Neural cell (in vitro differentiated cells): Measurements from ENCODE around the gene TTR. TPM values are rescaled to one million over a fixed set of nuclear protein-coding genes. Genes with fewer than 3 reads are reported as not detected.

Experiments
- H2AFZ ChIP-seq: fragments of 200-600, 300-800 bp; sonication (generic), shearing (Covaris generic); 2 replicates; pipeline ENCODE4 v1.6.0; 2014; ENCODE audit warnings: low read depth, mild to moderate bottlenecking, antibody characterized with exemption, low read length, moderate library complexity
- H3F3A ChIP-seq: fragments of 200-600 bp; shearing (Covaris generic); 2 replicates; pipeline ENCODE4 v1.6.1; 2016; ENCODE audit warnings: mild to moderate bottlenecking, moderate library complexity, mixed read lengths, antibody characterized with exemption, low read length; ENCODE audit not compliant: insufficient read depth, poor library complexity, severe bottlenecking
- H3K27ac ChIP-seq: fragments of 200-600, 300-800 bp; sonication (generic), shearing (Covaris generic); 2 replicates; pipeline ENCODE4 v1.5.1; 2014; ENCODE audit warnings: mild to moderate bottlenecking, low read length, moderate library complexity
- H3K27me3 ChIP-seq: fragments of 300-800, 200-600 bp; sonication (generic), shearing (Covaris generic); 2 replicates; pipeline ENCODE4 v1.6.0; 2014; ENCODE audit warnings: mild to moderate bottlenecking, low read depth, low read length, moderate library complexity; ENCODE audit not compliant: insufficient read depth
- H3K36me3 ChIP-seq: fragments of 300-800, 200-600 bp; sonication (generic), shearing (Covaris generic); 2 replicates; pipeline ENCODE4 v1.5.1; 2014; ENCODE audit warnings: mild to moderate bottlenecking, antibody characterized with exemption, low read length, moderate library complexity; ENCODE audit not compliant: insufficient read depth
- H3K4me2 ChIP-seq: fragments of 300-800, 200-600 bp; sonication (generic), shearing (Covaris generic); 2 replicates; pipeline ENCODE4 v1.6.0; 2014; ENCODE audit warnings: mild to moderate bottlenecking, low read length
- H3K4me3 ChIP-seq: fragments of 300-800, 200-600 bp; sonication (generic), shearing (Covaris generic); 2 replicates; pipeline ENCODE4 v1.5.1; 2014; ENCODE audit warnings: mild to moderate bottlenecking, low read length, moderate library complexity
- H3K79me2 ChIP-seq: fragments of 200-600 bp; shearing (Covaris generic); replicated peaks from 2 replicates; pipeline ENCODE4 v1.6.0; 2014; ENCODE audit warnings: mild to moderate bottlenecking, low read length, moderate library complexity; ENCODE audit not compliant: insufficient read depth
- H3K9ac ChIP-seq: fragments of 300-800, 200-600 bp; sonication (generic), shearing (Covaris generic); 2 replicates; pipeline ENCODE4 v1.6.1; 2016; ENCODE audit warnings: mild to moderate bottlenecking, low read length, mixed read lengths
- H3K9me2 ChIP-seq: fragments of 200-600 bp; shearing (Covaris generic); 2 replicates; pipeline ENCODE4 v1.6.1; 2016; ENCODE audit warnings: mild to moderate bottlenecking, low read length, mixed read lengths; ENCODE audit not compliant: insufficient read depth
- H3K9me3 ChIP-seq: fragments of 200-600, 300-800 bp; sonication (generic), shearing (Covaris generic); 2 replicates; pipeline ENCODE4 v1.6.1; 2016; ENCODE audit warnings: mild to moderate bottlenecking, mixed run types, low read length, moderate library complexity, mixed read lengths
- H4K20me1 ChIP-seq: fragments of 200-600 bp; shearing (Covaris generic); 2 replicates; pipeline ENCODE4 v1.6.1; 2016; ENCODE audit warnings: mild to moderate bottlenecking, mixed run types; ENCODE audit not compliant: insufficient read depth
- CTCF ChIP-seq: fragments of 450-650 bp; IDR thresholded peaks from 2 replicates; pipeline ENCODE4 v1.5.1; 2014; ENCODE audit warnings: antibody characterized with exemption, mild to moderate bottlenecking, moderate library complexity; ENCODE audit not compliant: poor library complexity, severe bottlenecking
- EP300 ChIP-seq: fragments of 450-650 bp; conservative IDR thresholded peaks from 2 replicates; pipeline ENCODE4 v1.6.1; 2014; ENCODE audit warnings: antibody characterized with exemption, mild to moderate bottlenecking, moderate library complexity; ENCODE audit not compliant: poor library complexity, severe bottlenecking
- EZH2 ChIP-seq: fragments of 200-600, 300-800 bp; shearing (Covaris generic), sonication (generic); IDR thresholded peaks from 2 replicates; pipeline ENCODE4 v1.6.1; 2014; ENCODE audit warnings: antibody characterized with exemption, low read length, borderline replicate concordance, mild to moderate bottlenecking; ENCODE audit not compliant: insufficient read depth, poor library complexity, severe bottlenecking
- MXI1 ChIP-seq: fragments of 450-650 bp; conservative IDR thresholded peaks from 2 replicates; pipeline ENCODE4 v1.6.1; 2014; ENCODE audit warnings: antibody characterized with exemption, mild to moderate bottlenecking; ENCODE audit not compliant: poor library complexity, severe bottlenecking
- POLR2AphosphoS5 ChIP-seq: IDR thresholded peaks from 2 replicates; pipeline ENCODE4 v1.6.1; 2012
- RAD21 ChIP-seq: fragments of 450-650 bp; conservative IDR thresholded peaks from 2 replicates; pipeline ENCODE4 v1.6.1; 2014; ENCODE audit warnings: antibody characterized with exemption, mild to moderate bottlenecking, moderate library complexity
- SMC3 ChIP-seq: fragments of 450-650 bp; conservative IDR thresholded peaks from 2 replicates; pipeline ENCODE4 v1.6.1; 2014; ENCODE audit warnings: antibody characterized with exemption, mild to moderate bottlenecking, moderate library complexity; ENCODE audit not compliant: poor library complexity
- TAF1 ChIP-seq: IDR thresholded peaks from 2 replicates; pipeline ENCODE4 v1.6.1; 2012; ENCODE audit warnings: low read depth
- polyA plus RNA-seq: library from polyadenylated mRNA; depleted of rRNA; stranded (reverse); fragments of >200 nt; gene quantifications from 2 replicates; pipeline ENCODE4 v1.2.3, GENCODE V29; 2014
- TF ChIP-seq, protein P1 (sequence below): IDR thresholded peaks from 2 replicates; pipeline ENCODE4 v1.6.1; 2012; ENCODE audit warnings: borderline replicate concordance

The TTR gene
- polyA plus RNA-seq, 1 donor from 2014 or later = not detected

GRCh38 chr18:31562726-31563125, 29.0 kb upstream of the TTR start:
- H3K79me2 ChIP-seq = no peaks in the 10 kb centered on the region
- TF ChIP-seq EZH2 = no peak
- no peak for TF ChIP-seq POLR2AphosphoS5
- no peak for TF ChIP-seq CTCF
- no peak for TF ChIP-seq RAD21
- no peak for TF ChIP-seq EP300
- no peak for TF ChIP-seq MXI1
- TF ChIP-seq SMC3 = no peak
- H3K4me3 ChIP-seq = no peak overlapping the region
- H3K27me3 ChIP-seq = no peaks in the 10 kb centered on the region
- H3K4me2 ChIP-seq = no peak overlapping the region
- no peaks in the 10 kb centered on the region for H3K9me2 ChIP-seq
- no peak overlapping the region for H3K27ac ChIP-seq
- H4K20me1 ChIP-seq = no peaks in the 10 kb centered on the region
- H3K9me3 ChIP-seq = no peaks in the 10 kb centered on the region
- H2AFZ ChIP-seq = no peak overlapping the region
- no peaks in the 10 kb centered on the region for H3F3A ChIP-seq
- H3K9ac ChIP-seq = no peak overlapping the region
- no peaks in the 10 kb centered on the region for H3K36me3 ChIP-seq

GRCh38 chr18:31563778-31564177, 27.9 kb upstream of the TTR start:
- H3K9me2 ChIP-seq = no peaks in the 10 kb centered on the region
- TF ChIP-seq EP300 (no peak), SMC3 (no peak), TAF1 (no peak), POLR2AphosphoS5 (no peak), EZH2 (no peak), CTCF (no peak)
- TF ChIP-seq, protein P1, sequence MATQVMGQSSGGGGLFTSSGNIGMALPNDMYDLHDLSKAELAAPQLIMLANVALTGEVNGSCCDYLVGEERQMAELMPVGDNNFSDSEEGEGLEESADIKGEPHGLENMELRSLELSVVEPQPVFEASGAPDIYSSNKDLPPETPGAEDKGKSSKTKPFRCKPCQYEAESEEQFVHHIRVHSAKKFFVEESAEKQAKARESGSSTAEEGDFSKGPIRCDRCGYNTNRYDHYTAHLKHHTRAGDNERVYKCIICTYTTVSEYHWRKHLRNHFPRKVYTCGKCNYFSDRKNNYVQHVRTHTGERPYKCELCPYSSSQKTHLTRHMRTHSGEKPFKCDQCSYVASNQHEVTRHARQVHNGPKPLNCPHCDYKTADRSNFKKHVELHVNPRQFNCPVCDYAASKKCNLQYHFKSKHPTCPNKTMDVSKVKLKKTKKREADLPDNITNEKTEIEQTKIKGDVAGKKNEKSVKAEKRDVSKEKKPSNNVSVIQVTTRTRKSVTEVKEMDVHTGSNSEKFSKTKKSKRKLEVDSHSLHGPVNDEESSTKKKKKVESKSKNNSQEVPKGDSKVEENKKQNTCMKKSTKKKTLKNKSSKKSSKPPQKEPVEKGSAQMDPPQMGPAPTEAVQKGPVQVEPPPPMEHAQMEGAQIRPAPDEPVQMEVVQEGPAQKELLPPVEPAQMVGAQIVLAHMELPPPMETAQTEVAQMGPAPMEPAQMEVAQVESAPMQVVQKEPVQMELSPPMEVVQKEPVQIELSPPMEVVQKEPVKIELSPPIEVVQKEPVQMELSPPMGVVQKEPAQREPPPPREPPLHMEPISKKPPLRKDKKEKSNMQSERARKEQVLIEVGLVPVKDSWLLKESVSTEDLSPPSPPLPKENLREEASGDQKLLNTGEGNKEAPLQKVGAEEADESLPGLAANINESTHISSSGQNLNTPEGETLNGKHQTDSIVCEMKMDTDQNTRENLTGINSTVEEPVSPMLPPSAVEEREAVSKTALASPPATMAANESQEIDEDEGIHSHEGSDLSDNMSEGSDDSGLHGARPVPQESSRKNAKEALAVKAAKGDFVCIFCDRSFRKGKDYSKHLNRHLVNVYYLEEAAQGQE = no peak
- H3K79me2 ChIP-seq = no peaks in the 10 kb centered on the region
- no peaks in the 10 kb centered on the region for H3K36me3 ChIP-seq
- H3F3A ChIP-seq = no peaks in the 10 kb centered on the region
- no peaks in the 10 kb centered on the region for H4K20me1 ChIP-seq
- no peak overlapping the region for H3K9ac ChIP-seq
- H3K4me3 ChIP-seq = no peak overlapping the region
- no peak overlapping the region for H2AFZ ChIP-seq
- no peak overlapping the region for H3K27ac ChIP-seq
- H3K27me3 ChIP-seq = no peaks in the 10 kb centered on the region
- no peak overlapping the region for H3K4me2 ChIP-seq
- H3K9me3 ChIP-seq = no peaks in the 10 kb centered on the region
